Loucy (cell line): Measurements from ENCODE around the gene METRNL.

Experiments used
- H2AFZ ChIP-seq: fragments of 200-600 bp; sonication (generic); 2 replicates; pipeline ENCODE4 v1.6.0; 2016; ENCODE audit warnings: antibody characterized with exemption, mild to moderate bottlenecking, low read length, moderate library complexity
- H3F3A ChIP-seq: fragments of 200-600 bp; 2 replicates; pipeline ENCODE4 v1.6.0; 2016; ENCODE audit warnings: antibody characterized with exemption, low read depth, mild to moderate bottlenecking
- H3K27me3 ChIP-seq: fragments of 200-600 bp; sonication (generic); 2 replicates; pipeline ENCODE4 v1.6.1; 2014; ENCODE audit warnings: low read length, mild to moderate bottlenecking; ENCODE audit not compliant: insufficient read depth, poor library complexity, severe bottlenecking
- H3K36me3 ChIP-seq: fragments of 200-600 bp; sonication (generic); 2 replicates; pipeline ENCODE4 v1.6.1; 2016; ENCODE audit warnings: low read length; ENCODE audit not compliant: insufficient read depth
- H3K4me1 ChIP-seq: fragments of 200-600 bp; sonication (generic); 2 replicates; pipeline ENCODE4 v1.5.1; 2014; ENCODE audit warnings: low read length, mild to moderate bottlenecking; ENCODE audit not compliant: insufficient read depth, poor library complexity, severe bottlenecking
- H3K4me2 ChIP-seq: fragments of 200-600 bp; sonication (generic); 2 replicates; pipeline ENCODE4 v1.6.0; 2014; ENCODE audit warnings: antibody characterized with exemption, low read length, low read depth, mild to moderate bottlenecking; ENCODE audit not compliant: poor library complexity, severe bottlenecking
- H3K4me3 ChIP-seq: fragments of 200-600 bp; sonication (generic); 2 replicates; pipeline ENCODE4 v1.5.1; 2014; ENCODE audit warnings: low read length, mild to moderate bottlenecking, mixed read lengths; ENCODE audit not compliant: poor library complexity, severe bottlenecking
- H3K79me2 ChIP-seq: fragments of 200-600 bp; sonication (generic); 2 replicates; pipeline ENCODE4 v1.6.1; 2014; ENCODE audit warnings: low read length; ENCODE audit not compliant: insufficient read depth
- H3K9ac ChIP-seq: fragments of 200-600 bp; sonication (generic); 2 replicates; pipeline ENCODE4 v1.6.0; 2014; ENCODE audit warnings: mild to moderate bottlenecking, low read depth, low read length, moderate library complexity; ENCODE audit not compliant: poor library complexity, severe bottlenecking
- H3K9me2 ChIP-seq: fragments of 200-600 bp; sonication (generic); replicated peaks from 2 replicates; pipeline ENCODE4 v1.6.1; 2016; ENCODE audit warnings: low read depth, low read length, mixed read lengths
- H3K9me3 ChIP-seq: fragments of 200-600 bp; sonication (generic); 2 replicates; pipeline ENCODE4 v1.6.1; 2014; ENCODE audit warnings: mild to moderate bottlenecking, antibody characterized with exemption, low read length, low read depth; ENCODE audit not compliant: insufficient read depth
- H4K20me1 ChIP-seq: fragments of 200-600 bp; sonication (generic); 2 replicates; pipeline ENCODE4 v1.6.0; 2014; ENCODE audit warnings: antibody characterized with exemption, low read length, mild to moderate bottlenecking; ENCODE audit not compliant: insufficient read depth, poor library complexity, severe bottlenecking
- EZH2phosphoT487 ChIP-seq: fragments of 200-600 bp; IDR thresholded peaks from 2 replicates; pipeline ENCODE4 v1.6.1; 2018; ENCODE audit warnings: antibody characterized with exemption, mild to moderate bottlenecking, moderate library complexity, borderline replicate concordance
- TF ChIP-seq, protein P1 (sequence below): fragments of 200-600 bp; sonication (generic); conservative IDR thresholded peaks from 2 replicates; pipeline ENCODE4 v1.5.1; 2014; ENCODE audit warnings: mild to moderate bottlenecking, antibody characterized with exemption, low read length

METRNL gene

DNA sequence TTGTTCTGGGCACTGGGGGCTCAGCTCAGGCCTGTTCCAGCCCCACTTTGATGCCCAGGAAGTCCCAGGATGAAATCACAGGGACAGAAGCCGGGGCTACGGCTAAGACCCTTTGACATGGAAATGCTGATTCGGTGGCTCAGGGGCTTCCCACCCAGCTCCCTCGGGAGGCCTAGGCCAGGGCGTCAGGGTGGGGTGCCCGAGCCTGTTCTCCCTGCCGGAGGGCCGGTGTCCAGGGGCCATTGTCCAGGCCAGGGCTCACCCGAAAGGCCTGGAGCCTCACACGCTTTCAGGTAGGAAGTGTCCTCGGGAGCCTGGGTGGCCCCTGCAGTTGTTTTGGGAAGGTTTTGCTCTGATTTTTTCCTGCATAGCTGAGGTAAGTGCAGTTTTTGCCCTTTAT is 34.0 kb downstream of the METRNL start:
- H3F3A ChIP-seq, result no peaks in the 10 kb centered on the region
- H4K20me1 ChIP-seq, result no peaks in the 10 kb centered on the region
- no peak overlapping the region for H3K4me2 ChIP-seq
- H3K4me3 ChIP-seq, result no peak overlapping the region
- H3K9ac ChIP-seq, result no peak overlapping the region
- H3K9me3 ChIP-seq, result no peaks in the 10 kb centered on the region
- no peak overlapping the region for H2AFZ ChIP-seq
- no peaks in the 10 kb centered on the region for H3K9me2 ChIP-seq
- H3K79me2 ChIP-seq, result no peaks in the 10 kb centered on the region
- no peaks in the 10 kb centered on the region for H3K27me3 ChIP-seq
- peaks cover 8% of the 10 kb centered on the region for H3K4me1 ChIP-seq
- H3K36me3 ChIP-seq, result no peaks in the 10 kb centered on the region
- TF ChIP-seq, protein P1, sequence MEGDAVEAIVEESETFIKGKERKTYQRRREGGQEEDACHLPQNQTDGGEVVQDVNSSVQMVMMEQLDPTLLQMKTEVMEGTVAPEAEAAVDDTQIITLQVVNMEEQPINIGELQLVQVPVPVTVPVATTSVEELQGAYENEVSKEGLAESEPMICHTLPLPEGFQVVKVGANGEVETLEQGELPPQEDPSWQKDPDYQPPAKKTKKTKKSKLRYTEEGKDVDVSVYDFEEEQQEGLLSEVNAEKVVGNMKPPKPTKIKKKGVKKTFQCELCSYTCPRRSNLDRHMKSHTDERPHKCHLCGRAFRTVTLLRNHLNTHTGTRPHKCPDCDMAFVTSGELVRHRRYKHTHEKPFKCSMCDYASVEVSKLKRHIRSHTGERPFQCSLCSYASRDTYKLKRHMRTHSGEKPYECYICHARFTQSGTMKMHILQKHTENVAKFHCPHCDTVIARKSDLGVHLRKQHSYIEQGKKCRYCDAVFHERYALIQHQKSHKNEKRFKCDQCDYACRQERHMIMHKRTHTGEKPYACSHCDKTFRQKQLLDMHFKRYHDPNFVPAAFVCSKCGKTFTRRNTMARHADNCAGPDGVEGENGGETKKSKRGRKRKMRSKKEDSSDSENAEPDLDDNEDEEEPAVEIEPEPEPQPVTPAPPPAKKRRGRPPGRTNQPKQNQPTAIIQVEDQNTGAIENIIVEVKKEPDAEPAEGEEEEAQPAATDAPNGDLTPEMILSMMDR, result no peak
- TF ChIP-seq EZH2phosphoT487, result no peak

DNA sequence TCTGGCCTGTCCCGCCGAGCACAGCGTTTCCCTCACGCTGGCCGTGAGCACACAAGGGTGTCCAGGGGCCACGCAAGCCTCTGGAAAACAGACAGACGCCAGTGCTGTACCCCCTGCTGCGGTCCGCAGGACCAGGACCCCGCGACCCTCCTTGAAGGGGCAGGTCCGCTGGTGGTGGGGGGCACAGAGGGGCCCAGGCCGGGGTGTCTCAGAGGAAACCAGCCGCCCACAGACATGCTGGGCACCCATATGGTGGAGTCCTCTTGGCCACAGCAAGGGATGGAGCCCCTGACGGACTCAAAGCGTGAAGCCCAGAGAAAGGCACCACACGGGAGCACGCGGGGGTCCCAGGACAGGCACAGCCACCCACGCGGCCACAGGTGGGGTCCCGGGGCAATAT is 34.4 kb downstream of the METRNL start:
- Histone ChIP-seq H3K79me2 (no peaks in the 10 kb centered on the region), H4K20me1 (no peaks in the 10 kb centered on the region), H3K4me3 (no peak overlapping the region), H3K9me2 (no peaks in the 10 kb centered on the region), H3K27me3 (no peaks in the 10 kb centered on the region), H3K4me2 (no peak overlapping the region), H2AFZ (no peak overlapping the region), H3K9ac (no peak overlapping the region), H3K9me3 (no peaks in the 10 kb centered on the region), H3K4me1 (peaks cover 8% of the 10 kb centered on the region), H3K36me3 (no peaks in the 10 kb centered on the region), H3F3A (no peaks in the 10 kb centered on the region)
- TF ChIP-seq, protein P1, result no peak
- no peak for TF ChIP-seq EZH2phosphoT487

GRCh38 chr17:83114706-83115105 is 35.3 kb downstream of the METRNL start:
- Histone ChIP-seq H3K4me2 (no peak overlapping the region), H3K9me2 (no peaks in the 10 kb centered on the region), H2AFZ (no peak overlapping the region), H3K79me2 (no peaks in the 10 kb centered on the region), H4K20me1 (no peaks in the 10 kb centered on the region), H3K9me3 (no peaks in the 10 kb centered on the region), H3F3A (no peaks in the 10 kb centered on the region), H3K4me3 (no peak overlapping the region), H3K27me3 (no peaks in the 10 kb centered on the region), H3K36me3 (no peaks in the 10 kb centered on the region), H3K9ac (no peak overlapping the region), H3K4me1 (peaks cover 8% of the 10 kb centered on the region)
- TF ChIP-seq, protein P1, result no peak
- TF ChIP-seq EZH2phosphoT487, result no peak
